GDM1 (cell line): ENCODE measurements around the gene SCIMP.
A peak's percentile ranks its signal among the peaks of the same experiment; 100 is the strongest.
"Not testable (repeated sequence)": the region's sequence is repeated elsewhere in the genome, so short reads cannot be mapped to it uniquely, and the experiment has no call there.

ENCODE experiments used
- DNase-seq: peaks from one replicate; lab custom pipeline; 2025; lab: John Stamatoyannopoulos, UW

Gene SCIMP

DNA sequence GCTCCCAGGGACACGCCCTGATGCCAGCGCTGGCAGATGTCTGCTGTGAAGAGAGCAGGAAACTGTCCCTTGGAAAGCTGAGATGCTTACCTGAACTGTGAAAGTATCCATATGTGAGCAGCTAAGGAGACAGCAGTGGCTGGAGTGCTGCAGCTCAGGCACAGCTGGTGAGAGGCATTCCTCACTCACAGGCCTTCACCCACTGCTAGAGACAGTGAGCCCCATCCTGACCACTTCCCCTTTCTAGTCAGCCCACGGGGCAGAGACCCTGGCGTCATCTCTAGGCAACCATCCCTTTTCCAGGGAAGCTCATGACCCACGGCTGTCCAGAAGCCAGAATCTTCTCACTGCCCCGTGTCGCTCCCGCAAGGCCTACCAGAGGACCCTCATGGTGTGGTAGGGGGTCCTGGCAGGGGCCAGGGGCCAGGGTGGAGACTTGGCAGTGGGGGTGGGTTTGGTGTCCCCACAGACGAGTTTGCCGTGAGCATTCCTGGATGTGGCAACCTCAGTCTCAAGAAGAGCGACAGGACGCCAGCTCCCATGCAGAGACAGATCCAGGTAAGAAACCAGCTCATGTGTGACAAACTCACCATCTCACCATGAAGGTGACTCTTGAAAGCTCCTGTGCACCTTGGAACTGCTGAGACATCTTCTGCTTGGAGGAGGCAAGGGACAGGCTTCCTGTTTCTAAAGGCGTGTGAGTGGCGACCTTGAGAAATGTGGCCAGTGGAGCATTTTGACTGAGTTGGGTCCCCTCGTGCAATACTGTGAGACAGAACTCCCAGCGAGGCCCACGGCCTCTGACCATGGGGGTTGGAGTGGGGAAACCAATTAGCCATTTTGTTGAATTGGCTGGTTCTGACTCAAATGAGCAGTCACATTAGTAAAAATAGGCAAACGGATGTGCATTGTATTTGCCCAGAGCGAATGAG is at the start of gene SCIMP:
TSS of gene SCIMP (minus strand) at position 216 of the 932 bp plus-strand sequence. CDS start at position 111, 105 bp downstream.
- DNase-seq: peak; percentile 32

DNA sequence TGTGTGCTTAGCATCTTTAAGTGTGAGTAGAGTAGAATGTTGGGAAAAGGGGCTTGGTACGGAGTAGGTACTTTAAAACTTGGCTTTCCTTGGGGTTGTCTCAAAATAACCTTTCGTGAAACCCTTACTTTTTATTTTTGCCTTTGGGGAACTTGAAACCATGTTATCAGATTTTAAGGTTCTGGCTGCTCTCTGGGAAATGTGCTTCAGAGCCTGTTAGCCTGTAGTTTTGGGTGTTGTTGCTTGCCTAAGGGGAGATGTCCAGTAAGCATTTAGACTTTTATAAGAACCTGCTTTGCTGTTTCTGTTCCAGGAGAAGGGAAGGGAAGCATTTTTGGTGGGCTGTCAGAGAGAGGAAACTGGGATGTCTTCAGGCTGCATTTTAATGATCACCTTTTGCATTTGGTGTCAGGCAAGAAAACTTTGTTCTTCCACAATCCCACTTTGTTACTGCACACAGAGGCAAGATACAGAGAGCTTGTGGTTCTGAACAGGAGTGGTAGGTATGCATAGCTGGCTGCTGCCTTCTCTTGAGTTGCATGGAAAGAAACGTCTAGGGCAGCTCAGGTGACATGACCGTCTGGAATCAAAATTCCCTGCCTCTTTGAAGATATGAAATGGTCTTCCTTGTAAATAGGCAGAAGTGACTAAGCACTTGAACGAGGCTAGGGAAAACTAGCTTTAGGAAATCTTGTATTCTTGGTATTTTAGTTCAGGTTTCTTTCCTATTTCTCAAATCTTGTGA is 49.1 kb upstream of the SCIMP start:
- no peak for DNase-seq

- no peak for DNase-seq
Measured at GRCh38 chr17:5282642-5283217, 48.1 kb upstream of the SCIMP start.

DNA sequence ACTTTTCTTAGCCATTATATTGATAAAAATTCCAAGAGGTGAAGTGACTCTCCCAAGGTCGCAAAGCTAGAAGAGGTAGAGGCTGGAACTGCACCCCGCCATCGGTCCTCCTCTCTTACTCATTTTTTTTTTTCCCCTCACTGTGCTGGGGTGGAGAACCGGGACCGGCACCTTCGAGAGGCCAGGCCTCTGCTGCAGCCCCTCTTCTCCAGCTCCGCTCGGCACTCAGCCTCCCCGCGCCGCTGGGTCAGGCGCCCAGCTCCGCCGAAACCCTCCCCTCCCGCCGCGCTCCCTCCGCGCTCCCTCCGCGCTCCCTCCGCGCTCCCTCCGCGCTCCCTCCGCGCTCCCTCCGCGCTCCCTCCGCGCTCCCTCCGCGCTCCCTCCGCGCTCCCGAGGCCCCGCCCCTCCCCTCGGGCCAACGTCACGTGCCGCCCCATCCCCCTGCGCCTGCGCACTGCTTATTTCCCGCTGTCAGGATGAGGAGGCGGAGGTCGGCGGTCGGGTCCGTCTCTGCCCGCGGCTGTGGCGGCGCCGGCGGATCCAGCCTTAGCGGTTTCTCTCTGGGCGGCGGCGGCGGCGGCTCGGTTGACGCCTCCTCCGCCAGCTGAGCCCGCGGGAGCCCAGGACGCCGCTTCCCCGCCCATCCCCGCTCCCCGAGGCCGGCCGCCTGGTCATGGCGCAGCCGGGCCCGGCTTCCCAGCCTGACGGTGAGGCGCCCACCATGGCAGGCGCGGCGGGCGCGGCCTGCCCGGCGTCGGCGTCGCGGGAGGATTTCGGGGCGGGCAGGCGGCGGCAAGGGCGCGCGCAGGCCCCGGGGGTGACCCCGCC is 47.4 kb upstream of the SCIMP start, which contains the start of gene RABEP1:
TSS of gene RABEP1 (plus strand) at position 471 of the 828 bp plus-strand sequence. CDS start at position 674, 203 bp downstream.
- peak; percentile 87 for DNase-seq

DNA sequence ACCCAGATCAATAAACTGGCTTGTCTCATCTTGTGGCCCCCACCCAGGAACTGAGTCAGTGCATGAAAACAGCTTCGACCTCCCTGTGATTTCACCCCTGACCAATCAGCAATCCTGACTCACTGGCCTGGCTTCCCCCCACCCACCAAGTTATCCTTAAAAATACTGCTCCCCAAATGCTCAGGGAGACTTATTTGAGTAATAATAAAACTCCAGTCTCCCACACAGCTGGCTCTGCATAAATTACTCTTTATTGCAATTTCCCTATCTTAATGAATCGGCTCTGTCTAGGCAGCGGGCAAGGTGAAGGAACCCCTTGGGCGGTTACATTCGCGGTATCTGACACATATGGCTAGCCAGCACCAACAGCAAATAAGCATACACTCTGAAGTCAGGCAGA is 37.7 kb upstream of the SCIMP start:
- no peak for DNase-seq

DNA sequence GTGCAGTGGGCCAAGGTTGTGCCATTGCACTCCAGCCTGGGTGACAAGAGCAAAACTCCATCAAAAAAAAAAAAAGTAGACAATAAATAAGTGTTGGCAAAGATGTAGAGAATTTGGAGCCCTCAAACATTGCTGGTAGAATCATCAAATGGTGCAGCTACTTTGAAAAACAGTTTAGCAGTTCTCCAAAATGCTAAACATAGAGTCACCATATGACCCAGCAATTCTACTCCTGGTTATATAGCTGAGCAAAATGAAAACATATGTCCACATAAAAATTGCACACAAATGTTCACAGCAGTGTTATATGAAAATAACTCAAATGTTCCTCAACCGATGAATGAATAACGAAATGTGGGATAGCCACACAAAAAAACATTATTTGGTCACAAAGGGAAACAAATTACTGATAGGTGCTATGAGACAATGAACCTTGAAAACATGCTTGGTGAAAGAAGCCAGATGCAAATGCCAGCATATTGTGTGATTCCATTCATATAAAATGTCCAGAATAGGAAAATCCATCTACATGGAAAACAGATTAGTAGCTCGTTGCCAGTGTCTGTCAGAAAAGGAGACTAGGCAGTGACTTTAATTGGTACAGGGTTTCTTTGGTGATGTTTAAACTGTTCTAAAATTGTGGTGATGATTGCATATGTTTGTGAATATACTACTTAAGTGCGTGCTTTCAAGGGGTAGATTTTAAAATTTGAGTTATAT is 34.7 kb upstream of the SCIMP start:
- DNase-seq: no peak

- no peak for DNase-seq
Measured at GRCh38 chr17:5264893-5265292, 30.2 kb upstream of the SCIMP start.

DNA sequence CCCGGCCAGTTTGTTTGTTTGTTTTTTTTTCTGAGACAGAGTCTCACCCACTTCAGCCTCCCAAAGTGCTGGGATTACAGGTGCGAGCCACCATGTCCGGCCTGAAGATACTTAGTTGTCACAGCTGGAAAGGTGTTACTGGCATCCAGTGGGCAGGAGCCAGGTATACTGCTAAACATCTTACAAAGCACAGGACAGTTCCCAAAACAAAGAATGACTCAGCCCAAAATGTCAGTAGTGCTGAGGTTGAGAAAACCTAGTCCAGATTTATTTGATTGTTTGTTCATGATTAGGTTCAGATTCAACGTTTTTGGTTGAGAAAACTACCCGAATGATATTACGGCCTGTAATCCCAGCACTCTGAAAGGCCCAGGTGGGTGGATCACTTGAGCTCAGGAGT is 28.8 kb upstream of the SCIMP start:
- DNase-seq: no peak

- DNase-seq: no peak
Measured at GRCh38 chr17:5262416-5262991, 27.8 kb upstream of the SCIMP start.

- no peak for DNase-seq
Measured at GRCh38 chr17:5260542-5260941, 25.9 kb upstream of the SCIMP start.

GRCh38 chr17:5257124-5257523 is 22.5 kb upstream of the SCIMP start:
- DNase-seq: no peak

- DNase-seq: peak; percentile 67
Measured at GRCh38 chr17:5254903-5255521, 20.4 kb upstream of the SCIMP start.

DNA sequence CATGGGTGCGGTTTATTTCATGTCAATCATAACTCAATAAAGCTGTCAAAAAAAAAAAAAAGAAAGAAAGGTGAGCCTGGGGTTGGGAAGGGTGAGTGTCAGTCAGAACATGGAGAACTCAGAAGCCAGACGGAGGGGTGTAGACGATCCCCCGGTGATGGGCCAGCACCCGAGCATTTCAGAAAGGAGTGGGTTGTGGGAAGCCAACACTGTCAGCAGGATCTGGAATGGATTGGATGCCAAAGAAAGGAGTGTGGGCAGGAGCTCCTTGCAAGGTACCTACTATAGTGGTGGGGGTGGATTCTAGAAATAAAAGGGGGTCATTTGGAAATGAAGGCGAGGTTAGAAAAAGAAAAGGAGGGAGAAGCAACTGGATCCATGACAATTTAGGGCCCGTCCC is 19.8 kb upstream of the SCIMP start:
- no peak for DNase-seq

DNA sequence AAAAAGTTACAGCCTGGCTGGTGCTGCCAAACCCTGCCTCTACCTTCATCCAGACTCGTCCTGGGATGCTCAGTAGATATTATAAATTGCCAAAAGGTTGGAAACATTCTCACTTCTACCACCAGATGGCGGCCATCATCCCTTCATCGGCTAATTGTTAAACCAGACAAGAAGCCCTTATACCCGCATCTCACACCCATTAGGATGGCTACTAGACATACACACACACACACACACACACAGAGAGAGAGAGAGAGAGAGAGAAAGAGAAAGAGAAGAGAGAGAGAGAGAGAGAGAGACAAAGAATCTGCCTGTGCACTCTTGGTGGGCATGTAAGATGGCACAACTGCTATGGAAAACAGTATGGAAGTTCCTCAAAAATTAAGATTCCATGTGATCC is 15.0 kb upstream of the SCIMP start:
- DNase-seq: peak; percentile 58

DNA sequence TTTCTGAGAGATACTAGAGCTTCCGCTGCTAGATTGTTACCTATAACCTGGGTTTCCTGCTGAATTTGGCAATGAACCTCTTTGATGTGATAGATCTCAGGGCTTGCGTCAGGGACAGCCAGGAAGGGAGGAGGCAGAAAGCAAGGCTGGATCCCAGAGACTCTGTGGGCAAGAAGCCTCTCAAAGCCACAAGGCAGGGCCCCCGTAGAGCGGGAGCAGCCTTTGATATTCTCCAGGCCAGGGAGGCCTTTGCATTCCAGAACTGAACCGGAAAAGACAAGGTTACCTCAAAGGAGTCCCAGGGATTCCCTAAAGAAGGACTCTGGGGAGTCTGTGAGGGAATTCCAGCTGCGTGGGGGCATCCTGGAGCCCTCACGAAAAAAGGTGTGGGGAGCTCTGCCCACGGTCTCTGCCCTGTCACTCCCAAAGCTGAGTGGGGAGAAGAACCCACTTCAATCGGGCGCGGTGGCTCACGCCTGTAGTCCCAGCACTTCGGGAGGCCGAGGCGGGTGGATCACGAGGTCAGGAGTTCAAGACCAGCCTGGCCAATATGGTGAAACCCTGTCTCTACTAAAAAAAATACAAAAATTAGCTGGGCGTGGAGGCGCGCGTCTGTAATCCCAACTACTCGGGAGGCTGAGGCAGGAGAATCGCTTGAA is 14.3 kb upstream of the SCIMP start:
- no peak for DNase-seq

DNA sequence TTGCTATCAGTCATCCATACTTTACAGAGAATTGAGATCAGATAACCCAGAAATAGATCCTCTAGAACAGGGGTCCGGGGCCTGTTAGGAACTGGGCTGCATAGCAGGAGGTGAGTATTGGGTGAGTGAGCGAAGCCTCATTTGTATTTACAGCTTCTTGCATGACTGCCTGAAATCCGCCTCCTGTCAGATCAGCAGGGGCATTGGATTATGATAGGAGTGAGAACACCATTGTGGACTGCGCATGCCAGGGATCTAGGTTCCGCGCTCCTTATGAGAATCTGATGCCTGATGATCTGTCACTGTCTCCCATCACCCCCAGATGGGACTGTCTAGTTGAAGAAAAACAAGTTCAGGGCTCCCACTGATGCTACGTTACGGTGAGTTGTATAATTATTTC is 13.0 kb upstream of the SCIMP start:
- DNase-seq: no peak

- DNase-seq: no peak
Measured at GRCh38 chr17:5241861-5242671, 7.4 kb upstream of the SCIMP start.

DNA sequence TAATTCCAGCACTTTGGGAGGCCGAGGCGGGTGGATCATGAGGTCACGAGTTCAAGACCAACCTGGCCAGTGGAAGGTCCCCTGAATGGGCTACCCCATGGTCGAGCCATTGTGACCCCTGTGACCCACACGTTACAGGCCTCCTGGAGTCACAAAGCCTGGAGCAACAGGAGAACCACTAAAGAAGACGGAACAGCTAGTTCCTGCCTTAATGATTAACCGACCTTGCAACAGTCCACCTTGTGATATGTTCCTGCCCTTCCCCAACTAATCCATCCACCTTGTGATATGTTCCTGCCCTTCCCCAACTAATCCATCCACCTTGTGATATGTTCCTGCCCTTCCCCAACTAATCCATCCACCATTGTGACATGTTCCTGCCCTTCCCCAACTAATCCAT is 5.1 kb upstream of the SCIMP start:
- not testable (repeated sequence) for DNase-seq

DNA sequence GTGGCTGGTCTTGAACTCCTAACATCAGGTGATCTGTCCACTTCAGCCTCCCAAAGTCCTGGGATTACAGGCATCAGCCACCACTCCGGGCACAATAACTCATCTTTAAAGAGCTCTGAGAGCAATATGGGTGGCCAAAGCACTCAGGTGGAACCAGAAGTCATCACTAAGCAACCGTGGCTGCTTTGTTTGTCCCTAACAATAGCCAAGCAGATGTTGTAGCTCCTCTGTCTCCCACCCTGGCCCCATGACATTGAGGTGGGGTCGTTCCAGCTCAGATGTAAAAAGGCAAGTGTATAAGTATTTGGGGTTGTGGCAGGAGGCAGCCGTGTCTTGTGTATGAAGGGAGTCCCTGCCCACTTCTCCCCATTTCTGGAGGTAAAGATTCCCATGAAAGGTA is 3.7 kb upstream of the SCIMP start:
- DNase-seq: no peak
